ENCODE measurements around the gene EFHD1.

DNA sequence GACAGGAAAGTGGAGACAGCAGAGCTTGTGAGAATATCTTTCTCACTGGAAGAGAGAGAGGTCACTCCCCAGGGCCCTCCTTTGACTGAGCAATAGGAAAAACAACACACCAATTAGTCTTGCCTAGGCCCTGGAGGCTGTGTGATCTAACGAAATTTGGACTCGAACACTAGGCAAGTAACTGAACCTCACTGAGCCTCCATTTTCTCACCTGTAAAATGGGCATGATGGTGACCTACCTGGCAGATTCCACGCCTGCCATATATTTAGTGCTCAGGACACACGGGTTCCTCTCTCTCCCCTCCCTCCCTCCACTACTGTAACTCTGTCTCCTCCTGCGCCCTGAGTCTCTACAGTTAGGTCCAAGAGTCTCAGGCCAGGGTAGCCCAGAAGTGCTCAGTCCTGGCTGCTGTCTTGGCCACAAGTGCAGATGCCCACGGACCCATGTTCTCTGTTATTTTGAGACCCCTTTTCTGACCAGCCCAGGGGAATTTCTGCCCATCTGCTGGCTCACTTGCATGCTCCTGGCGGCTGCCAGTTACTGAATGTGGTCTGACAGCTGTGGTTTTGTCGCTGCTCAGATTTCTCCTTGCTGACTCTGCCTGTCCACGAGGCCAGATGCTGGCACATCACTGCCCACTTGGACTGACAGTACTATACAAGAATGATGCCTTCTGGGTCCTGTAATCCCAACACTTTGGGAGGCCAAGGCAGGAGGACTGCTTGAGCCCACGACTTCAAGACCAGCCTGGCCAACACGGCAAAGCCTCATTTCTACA lies 54.2 kb downstream of the EFHD1 start:
- TF ChIP-seq, protein P1, sequence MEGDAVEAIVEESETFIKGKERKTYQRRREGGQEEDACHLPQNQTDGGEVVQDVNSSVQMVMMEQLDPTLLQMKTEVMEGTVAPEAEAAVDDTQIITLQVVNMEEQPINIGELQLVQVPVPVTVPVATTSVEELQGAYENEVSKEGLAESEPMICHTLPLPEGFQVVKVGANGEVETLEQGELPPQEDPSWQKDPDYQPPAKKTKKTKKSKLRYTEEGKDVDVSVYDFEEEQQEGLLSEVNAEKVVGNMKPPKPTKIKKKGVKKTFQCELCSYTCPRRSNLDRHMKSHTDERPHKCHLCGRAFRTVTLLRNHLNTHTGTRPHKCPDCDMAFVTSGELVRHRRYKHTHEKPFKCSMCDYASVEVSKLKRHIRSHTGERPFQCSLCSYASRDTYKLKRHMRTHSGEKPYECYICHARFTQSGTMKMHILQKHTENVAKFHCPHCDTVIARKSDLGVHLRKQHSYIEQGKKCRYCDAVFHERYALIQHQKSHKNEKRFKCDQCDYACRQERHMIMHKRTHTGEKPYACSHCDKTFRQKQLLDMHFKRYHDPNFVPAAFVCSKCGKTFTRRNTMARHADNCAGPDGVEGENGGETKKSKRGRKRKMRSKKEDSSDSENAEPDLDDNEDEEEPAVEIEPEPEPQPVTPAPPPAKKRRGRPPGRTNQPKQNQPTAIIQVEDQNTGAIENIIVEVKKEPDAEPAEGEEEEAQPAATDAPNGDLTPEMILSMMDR (conservative IDR thresholded peaks at IDR 0.05; ENCODE audit: low read depth, low read length), result no peak
- no peak for TF ChIP-seq EZH2 (IDR thresholded peaks at IDR 0.05; ENCODE audit: borderline replicate concordance, low read depth, low read length, poor library complexity, severe bottlenecking)
